ENCODE data around the gene C1orf198.

The C1orf198 gene

GRCh38 chr1:230833511-230833910 lies 34.8 kb downstream of the C1orf198 start:
- DNase-seq (ENCODE audit: low read depth in 2 of 2) = no peak

DNA sequence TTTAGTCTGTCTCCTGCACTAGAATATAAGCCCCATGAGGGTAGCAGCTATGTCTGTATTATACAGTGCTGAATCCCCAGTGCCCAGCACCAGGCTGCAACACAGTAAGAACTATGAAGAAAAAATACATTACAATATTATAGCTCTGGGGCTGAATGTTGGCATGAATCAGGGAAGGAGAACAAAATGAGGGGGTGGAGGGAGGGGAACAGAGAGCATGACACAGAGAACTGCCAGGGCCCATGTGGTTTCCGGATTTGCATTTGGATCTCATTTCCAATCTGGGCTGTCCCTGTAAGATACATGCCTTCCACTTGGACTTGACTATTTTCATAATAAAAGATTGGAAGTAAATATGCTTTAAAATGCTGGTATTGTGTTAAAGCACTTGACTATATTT lies 35.8 kb downstream of the C1orf198 start:
- no peak for DNase-seq (ENCODE audit: low read depth in 2 of 2)

- no peak for DNase-seq (ENCODE audit: low read depth in 2 of 2)
Measured at GRCh38 chr1:230831771-230832170, 36.5 kb downstream of the C1orf198 start.

DNA sequence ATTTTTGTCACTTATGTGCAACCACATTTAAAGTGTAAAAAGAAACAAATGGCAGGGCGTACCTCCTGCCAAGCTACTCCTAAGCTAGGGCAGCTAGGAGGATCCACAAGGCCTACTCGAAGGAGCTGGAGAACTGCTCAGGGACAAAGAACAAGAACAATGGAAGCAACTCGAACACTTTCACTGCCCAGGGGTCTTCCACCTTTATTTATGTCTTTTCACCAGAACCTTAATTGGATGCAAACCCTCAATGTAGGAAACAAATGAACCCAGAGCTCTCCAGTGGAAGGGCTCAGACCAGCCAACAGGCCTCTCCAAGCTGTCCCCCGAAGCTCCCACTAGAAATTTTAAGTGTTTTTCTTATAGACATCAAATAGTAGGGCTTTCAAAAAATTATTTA lies 39.9 kb downstream of the C1orf198 start:
- no peak for DNase-seq (ENCODE audit: low read depth in 2 of 2)

DNA sequence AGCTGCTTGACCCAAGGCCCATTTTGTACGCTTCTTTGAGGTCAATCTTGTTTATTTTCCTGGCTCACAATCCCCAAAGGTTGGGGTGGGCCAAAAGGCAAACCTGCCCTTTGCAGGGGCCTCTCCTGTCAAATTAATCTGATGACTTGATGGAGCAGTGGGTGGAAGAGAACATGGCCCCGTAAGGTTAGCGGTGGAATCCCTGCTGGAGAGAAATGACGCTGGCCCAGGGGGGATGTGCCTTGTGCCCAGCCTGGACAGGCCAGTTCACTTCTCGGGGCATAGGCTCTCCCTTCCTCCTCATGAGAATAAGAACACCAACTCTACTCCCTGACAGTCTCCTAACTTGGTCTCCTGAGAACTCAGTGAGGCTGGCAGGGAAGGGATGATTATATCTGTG lies 40.5 kb downstream of the C1orf198 start:
- DNase-seq (ENCODE audit: low read depth in 2 of 2) = no peak

DNA sequence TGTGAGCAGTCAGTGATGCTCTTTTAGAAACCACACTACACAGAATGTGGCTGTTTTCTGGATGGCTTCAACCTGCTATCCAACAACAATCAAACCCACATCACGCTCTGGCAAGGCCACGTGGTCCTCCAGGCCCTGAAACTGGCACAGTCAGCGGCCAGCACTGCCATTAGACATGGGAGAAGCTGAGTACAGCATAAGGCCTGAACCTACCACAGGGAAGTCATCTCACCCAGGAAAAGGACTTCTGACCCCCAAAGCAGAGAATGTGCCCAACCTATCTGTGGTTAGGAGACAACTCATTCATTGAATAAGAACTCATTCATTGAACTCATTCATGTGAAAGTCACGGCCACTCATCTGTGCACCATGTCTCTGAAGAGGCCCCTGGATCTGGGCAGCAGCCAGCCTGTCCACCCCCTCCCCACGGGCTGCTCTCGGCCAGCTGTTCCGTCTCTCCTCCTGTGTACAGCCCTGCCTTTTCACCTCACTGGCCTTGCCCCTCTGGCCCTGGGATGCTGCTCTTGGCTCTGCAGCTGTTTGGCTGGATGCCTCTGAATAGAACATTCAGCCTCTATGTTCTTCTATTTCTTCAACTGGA lies 41.1 kb downstream of the C1orf198 start:
- DNase-seq (ENCODE audit: low read depth in 2 of 2) = no peak

DNA sequence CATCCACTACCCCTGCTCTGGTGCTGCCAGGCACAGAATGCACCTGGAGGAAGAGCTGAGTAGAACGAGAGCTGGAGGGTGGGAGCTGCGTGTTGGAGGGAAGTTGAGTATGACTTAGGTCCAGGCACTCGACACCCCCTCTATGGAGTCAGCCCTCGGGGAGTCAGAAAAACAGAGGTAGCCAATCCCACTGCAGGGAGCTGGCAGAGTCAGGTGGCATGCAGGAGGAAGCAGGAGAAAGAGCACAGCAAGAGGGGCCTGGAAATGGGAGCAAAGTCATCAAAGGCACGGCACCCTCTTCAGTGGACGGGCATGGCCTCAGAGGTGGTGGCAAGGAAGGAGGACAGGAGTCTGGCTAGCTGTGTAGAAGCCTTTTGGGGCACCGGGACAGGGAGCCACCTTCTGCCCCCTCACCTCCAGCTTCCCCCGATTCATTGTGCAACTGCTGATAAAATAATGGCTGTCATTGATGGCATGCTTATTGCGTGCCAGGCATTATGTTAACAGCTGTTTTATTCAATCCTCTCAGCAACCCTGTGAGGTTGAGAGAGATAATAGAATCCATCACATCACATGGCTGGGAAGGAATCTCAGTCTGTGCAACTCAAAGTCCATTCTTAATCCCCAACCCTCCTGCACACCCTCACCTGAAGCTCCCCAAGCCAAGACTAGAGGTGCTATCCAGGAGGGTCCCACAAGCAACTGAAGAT lies 42.0 kb downstream of the C1orf198 start:
- no peak for DNase-seq (ENCODE audit: low read depth in 2 of 2)

GRCh38 chr1:230825761-230826160 lies 42.6 kb downstream of the C1orf198 start:
- DNase-seq (ENCODE audit: low read depth in 2 of 2) = no peak

DNA sequence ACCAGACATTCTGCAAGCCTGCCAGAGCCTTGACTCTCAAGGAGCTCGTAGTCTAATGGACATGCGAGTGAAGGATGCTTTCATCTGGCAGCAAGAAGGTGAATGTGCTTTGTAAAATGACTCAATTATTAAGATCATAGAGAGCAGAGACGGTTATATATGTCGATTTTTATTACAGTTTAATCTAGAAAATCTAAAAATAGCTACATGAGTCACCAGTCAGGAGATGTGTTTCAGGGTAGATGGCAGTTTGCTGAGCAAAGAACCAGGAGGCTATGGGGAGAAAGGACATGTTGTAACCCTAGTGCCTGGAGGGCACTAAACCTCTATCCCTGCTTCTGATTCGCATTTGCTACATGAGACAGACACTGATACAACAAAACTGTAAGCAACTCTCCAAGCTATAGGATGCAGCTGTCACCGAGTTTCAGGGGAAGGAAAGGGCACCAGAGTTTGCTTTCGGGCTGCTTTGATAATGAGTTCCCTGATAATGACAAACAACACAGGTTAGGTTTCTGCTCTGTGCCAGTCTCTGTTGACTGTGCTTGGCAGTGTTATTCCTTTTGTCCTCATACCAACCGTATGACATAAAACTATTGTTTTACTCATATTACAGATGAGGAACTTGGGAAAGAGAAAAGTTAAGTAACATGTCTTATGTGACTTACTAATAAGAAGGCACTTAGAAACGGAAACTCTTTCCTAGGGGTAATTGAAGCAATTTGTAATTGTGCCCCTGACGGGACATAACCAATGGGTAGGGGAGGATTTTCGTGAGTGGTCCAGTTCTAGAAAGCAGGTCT lies 43.2 kb downstream of the C1orf198 start:
- no peak for DNase-seq (ENCODE audit: low read depth in 2 of 2)

DNA sequence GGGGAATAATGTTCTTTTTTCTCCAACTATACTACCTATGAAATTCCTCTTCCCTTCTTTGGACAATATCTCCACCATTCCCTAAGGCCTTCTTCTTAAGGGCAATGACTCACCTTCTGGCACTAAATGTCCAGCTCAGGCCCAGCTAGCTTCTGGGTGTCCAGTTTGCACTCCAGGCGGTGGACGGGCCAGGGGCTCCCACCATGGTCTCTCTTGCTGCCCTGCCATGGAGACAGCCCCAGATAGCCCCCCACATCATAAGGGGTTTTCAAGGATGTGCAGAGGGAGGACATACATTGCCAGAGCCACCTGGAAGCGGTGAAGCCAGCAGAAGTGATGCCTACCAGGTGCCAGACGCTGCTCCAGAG lies 43.8 kb downstream of the C1orf198 start:
- DNase-seq (ENCODE audit: low read depth in 2 of 2) = no peak

DNA sequence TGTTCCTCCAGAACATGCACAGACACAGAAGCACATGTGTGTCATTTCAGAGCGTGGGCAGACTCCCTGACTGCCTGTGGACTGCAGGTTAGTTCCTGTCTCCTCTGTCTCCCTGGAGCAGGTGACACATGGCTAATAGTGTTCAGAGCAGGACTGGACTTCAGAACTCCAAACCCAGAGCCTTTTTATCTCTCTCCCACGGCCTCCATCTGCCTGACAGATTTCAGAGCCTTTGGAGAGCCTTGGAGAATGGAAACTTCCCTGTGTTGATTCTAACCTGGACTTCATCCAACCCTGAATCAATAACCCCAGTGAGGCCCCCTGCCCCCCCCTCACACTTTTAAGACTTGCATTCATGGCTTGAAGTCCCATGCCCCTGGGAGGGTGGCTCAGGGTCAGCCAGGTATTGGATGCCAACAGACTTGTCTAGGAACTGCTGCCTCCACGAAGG lies 44.4 kb downstream of the C1orf198 start:
- DNase-seq (ENCODE audit: low read depth in 2 of 2) = no peak

- DNase-seq (ENCODE audit: low read depth in 2 of 2) = no peak
Measured at GRCh38 chr1:230823426-230823825, 44.9 kb downstream of the C1orf198 start.

GRCh38 chr1:230822092-230822581 lies 46.2 kb downstream of the C1orf198 start:
- DNase-seq (ENCODE audit: low read depth in 2 of 2) = no peak

DNA sequence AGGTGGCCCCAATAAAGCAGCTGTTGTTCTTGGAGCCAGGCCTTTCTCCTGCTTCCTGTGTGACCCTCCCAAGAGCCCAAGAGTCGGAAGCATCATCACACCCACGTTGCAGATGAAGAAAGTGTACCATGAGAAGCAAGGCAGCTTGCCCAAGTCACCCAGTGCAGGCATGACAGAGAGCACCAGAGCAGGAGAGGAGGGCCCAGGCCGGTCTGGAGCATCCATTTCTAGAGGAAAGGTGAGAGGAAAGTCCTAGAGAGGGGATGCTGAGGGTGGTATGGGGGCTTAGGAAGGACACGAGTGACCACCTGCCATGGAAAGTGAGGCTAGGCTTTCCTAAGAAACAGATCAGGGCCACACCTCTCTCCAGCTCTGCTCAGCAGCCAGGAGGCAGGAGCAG lies 47.0 kb downstream of the C1orf198 start:
- no peak for DNase-seq (ENCODE audit: low read depth in 2 of 2)

DNA sequence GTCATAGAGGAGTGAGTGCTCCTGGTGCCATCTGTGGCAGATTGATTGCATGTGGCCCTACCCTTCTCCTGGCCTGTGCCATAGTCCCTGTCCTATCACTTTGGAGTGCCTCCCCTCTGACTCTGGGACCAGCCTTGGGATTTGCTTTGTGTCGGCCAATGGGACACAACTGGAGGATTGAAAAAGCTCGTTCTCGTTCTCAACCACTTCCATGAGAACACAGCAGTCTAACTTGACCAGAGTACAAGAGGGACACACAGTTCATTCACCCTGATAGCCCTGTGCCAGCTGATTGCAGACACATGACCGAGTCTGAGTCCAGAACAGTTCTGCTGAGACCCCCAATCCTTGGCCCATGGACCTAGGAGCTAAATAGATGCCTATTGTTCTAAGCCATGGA lies 47.8 kb downstream of the C1orf198 start:
- DNase-seq (ENCODE audit: low read depth in 2 of 2) = no peak

- no peak for DNase-seq (ENCODE audit: low read depth in 2 of 2)
Measured at GRCh38 chr1:230819976-230820375, 48.3 kb downstream of the C1orf198 start.

DNA sequence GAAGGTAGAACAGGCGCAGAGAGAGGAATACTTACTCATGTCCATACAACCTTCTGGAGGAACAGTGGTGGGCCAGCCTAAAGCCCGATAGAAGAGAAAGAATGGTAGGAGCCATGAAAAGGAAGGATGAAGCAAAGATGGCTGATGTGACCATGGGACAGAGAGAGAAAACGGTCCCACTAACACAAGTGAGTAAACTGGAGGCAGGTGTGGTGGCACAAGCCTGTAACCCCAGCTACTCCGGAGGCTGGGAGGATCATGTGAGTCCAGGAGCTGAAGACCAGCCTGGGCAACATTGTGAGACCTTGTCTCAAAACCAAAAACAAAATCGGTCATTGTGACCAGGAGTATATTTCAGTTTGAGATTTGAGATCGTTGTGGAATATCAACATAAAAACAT lies 49.4 kb downstream of the C1orf198 start:
- no peak for DNase-seq (ENCODE audit: low read depth in 2 of 2)

GRCh38 chr1:230818367-230818766 lies 50.0 kb downstream of the C1orf198 start:
- DNase-seq (ENCODE audit: low read depth in 2 of 2) = no peak

DNA sequence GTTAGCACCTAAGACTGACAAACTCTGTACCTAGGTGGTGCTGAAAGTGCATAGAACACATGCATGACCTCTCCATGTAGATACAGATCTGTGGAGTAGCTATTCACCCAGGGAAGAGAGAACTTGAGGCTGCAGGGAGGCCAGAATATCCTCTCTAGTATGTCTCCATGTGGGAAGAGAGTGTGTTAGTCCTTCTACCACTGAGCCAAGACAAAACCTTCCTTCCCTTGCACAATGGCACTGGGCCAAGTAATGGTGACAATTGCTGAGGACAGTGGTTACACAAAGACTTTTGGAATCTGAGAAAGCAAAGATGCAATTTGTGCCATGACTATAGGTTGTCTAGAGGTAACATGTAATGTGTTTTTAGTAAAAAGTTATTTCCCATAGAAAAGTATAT lies 52.3 kb downstream of the C1orf198 start:
- DNase-seq (ENCODE audit: low read depth in 2 of 2) = no peak

DNA sequence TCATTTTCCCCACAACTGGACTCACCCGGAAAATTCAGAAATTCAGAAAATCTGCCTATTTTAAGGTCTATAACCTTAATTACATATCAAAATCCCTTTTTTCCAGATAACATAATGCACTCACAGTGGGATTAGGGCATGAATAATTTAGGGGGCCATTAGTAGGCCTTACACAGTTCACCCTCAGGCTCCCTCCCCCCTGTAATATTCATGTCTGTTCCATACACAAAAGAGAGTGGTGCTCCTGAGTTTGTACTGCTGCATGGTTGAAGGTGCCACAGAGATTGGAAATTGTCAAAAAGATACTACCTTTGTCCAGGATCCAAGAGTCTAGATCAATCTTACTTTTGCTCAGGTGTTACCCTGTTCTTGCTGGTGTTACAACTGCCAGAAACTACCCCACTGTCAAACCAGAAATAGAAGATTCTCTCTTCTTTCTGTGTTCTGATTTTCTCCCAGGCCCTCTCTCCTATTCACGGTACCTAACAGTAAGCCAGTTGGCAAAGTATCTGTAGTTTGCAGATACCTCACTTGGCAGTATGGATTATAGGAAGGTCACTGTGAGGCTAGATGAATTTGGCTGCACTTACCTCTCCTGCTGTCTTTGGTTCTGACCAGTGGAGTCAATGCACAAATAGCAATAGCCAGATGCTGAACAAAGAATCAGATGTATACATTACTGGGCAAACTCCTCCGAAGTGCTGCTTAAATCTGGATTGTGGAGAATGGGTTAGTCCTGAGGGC lies 53.2 kb downstream of the C1orf198 start:
- DNase-seq (ENCODE audit: low read depth in 2 of 2) = no peak

- no peak for DNase-seq (ENCODE audit: low read depth in 2 of 2)
Measured at GRCh38 chr1:230812568-230812967, 55.8 kb downstream of the C1orf198 start.

Data from activated CD4-positive, alpha-beta T cell treated with anti-CD3 and anti-CD28 coated beads for 24 hours (primary cell).